DMS 273 (cell line): ENCODE results near the gene ZNF883.

Experiments used
- DNase-seq: peaks from one replicate; lab custom pipeline; 2025; ENCODE audit not compliant: unreplicated experiment; lab: John Stamatoyannopoulos, UW

ZNF883 gene

DNA sequence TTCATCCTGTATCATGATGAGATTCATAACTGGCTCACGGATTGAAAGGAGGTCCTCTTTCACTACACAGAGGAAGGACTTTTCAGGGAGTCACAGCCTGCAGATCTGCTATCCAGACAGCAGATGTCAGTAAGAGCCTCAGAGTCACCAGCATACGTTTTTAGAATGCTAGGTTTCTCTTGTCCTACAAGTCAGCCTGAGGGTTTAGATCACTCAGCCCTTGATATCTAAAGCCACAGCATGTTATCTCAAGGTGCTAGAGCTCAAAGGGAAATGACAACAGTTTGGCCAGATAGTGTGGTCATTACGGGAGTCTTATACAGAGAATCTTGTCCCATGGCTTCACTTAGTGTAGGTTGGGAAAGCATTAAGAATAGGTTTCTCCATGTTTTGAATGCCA, 90.4 kb downstream of the ZNF883 start:
- peak; percentile 48 for DNase-seq

DNA sequence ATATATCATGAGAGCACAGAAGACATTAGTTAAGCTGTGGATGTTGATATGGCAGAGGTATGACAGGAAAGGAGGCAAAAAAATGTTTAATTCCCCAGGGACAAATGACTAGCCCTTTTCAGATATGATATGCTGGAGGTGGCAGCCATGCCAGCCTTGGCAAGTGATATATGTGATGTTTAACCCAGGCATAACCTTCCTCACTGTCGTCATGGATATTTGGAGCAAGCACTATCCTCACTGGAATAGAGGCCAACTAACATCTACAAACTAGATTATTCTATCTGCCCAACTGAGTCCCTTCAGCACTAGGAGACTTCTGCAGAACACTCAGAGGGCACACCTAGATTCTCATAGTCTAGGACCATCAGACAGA, 94.0 kb downstream of the ZNF883 start:
- DNase-seq: no peak

DNA sequence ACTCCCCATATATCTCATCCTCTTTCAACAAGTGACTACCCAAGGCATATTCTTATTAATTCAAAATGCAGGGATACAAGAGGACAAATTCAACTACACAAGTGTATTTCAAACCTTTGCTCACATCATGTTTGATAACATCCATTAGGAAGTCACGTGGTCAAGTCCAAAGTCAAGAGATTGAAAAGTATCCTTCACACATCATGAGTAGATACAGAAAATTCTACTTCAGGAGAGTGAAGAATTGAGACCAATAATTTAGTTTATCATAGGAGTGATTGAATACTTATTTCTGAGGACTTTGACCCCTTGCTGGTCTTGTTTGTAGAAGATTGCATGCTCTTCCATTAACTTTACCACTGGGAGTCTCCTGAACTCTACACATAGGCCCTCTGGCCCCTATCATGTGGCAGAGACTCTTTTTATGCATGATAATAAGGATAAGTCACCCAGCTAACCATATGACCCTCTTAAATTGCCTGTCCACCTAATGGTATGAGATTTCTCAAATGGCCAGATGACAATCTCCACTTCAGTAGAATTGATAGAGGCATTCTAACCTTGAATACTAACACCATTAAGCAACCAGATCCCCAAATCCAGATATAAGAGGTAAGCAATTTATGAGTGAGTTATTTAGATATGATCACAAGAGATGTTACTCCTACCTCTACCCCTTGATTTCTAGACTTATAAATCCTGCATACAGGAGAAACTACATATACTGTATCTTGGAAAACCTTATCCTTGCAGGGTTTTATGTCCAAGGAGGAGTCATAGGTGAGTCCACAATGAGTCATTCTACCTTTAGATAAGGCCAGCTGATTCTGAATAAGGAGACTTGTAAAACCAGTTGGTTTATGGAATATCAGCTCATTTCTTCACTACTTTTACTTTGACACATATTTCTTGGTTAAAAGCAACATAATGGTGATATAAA, 94.7 kb downstream of the ZNF883 start:
- no peak for DNase-seq

DNA sequence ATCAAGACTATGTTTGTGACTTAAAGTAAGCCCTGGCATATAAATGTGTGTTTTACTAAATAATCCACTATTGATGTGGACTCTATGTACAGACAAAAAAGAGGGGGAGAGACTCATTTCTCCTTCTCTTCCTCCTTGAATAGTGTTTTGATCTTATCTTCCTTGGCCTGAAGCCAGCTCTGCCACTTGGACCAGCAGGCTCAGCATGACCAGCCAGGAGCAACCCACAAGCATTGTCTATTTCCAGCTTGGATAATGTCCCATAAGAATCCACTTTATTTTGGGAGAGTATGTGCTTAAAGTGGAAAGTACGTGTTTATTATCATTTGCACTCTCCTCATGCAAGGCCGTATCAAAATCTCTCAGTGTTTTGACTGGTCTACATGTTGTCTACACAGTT, 97.5 kb downstream of the ZNF883 start:
- DNase-seq: peak; percentile 19

DNA sequence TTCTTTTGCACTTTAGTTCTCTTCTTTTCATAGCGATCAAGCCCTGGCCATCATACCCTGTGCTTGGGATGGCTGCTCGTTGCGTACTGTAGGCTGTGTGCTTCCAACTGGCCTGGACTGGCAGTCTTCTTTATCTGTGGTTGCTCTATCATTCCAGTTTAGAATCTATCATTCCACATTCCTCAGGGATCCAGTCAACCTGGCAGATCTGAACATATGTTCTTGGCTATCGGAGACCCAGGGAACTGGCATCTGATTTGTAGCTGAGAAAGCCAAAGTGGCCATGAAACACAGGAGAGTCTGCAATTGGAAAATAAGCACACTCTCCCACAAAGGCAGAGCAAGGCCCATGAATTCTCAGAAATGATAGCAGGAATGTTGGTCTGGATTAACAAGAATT, 98.7 kb downstream of the ZNF883 start:
- no peak for DNase-seq

DNA sequence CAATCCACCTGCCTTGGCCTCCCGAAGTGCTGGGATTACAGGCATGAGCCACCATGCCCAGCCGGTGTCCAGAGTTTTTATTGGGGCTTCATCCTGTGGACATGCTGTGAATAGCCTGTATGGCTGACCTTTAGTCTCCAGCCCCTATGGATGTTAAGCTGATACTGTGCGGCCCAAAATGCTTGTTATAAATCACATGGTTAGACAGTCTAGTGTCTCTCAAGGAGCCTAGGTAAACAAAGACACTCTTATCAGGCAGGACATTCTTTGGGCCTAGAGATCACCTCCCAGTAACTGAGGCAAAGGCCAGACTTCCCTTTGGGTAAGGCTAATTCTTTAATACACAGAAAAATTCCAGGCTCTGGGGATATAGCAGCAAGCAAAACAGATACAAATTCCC, 99.4 kb downstream of the ZNF883 start:
- no peak for DNase-seq

DNA sequence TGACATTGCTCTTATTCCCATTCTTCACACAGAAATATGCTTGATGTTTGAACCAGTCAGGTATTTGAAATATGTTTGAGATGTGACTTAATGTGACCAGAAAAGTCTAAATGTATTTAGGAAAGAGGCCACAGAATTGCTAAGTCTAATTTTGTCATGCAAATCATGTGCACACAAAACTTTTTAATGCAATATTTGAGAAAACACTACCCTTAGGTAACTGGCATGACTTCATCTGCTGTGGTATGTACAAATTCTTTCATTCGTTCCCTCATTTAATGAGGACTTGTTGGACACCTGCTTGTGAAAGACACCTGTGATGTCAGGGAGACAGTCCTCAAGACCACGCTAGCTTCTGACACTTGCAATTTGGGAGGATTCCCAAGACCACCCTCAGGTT, 100.3 kb downstream of the ZNF883 start:
- DNase-seq: no peak
